HepG2 (cell line): ENCODE measurements around the gene GOT2. TPM values are rescaled to one million over a fixed set of nuclear protein-coding genes. Genes with fewer than 3 reads are reported as not detected.

Source experiments
- ETV5 ChIP-seq: IDR thresholded peaks from 2 replicates; pipeline ENCODE4 v1.6.1; 2018; ENCODE audit warnings: missing biosample characterization, missing genetic modification reagents, inconsistent platforms, borderline replicate concordance
- SP1 ChIP-seq, 2 experiments: fragments of 450-650 bp in 1 of 2; sonication (generic) in 1 of 2; formaldehyde crosslinking in 1 of 2; IDR thresholded peaks; 2 replicates each; pipeline versions ENCODE4 v1.4.0 to v1.6.1; 2016 to 2020; ENCODE audit warnings: missing genetic modification reagents in 1 of 2
- ZFP36 ChIP-seq: fragments of 150-350 bp; IDR thresholded peaks from 2 replicates; pipeline ENCODE4 v1.6.1; 2018; ENCODE audit warnings: borderline replicate concordance, low read length, low read depth; ENCODE audit not compliant: partially characterized antibody
- polyA plus RNA-seq, 8 experiments: library from polyadenylated mRNA; depleted of rRNA in 3 of 8; stranded (reverse) in 7 of 8; unstranded in 1 of 8; fragments of >200 nt; fragmentation: Illumina TruSeq in 4 of 8; extraction: Trizol in 4 of 8; gene quantifications; 2 replicates each; pipeline versions ENCODE4 v1.2.1 to v1.2.3, GENCODE V29; 2011 to 2016; ENCODE audit warnings: low read depth in 4 of 8, missing spikeins in 1 of 8, mixed read lengths in 1 of 8; ENCODE audit not compliant: insufficient read depth in 1 of 8
- total RNA-seq, 5 experiments: library from RNA; depleted of rRNA; stranded (reverse); fragments of >200 nt; fragmentation: Illumina TruSeq; extraction: Trizol; gene quantifications; 2 replicates each; pipeline ENCODE4 v1.2.3, GENCODE V29; 2016; ENCODE audit warnings: low read depth in 1 of 5
- TF ChIP-seq, protein P1 (sequence below): sonication (generic); formaldehyde crosslinking; IDR thresholded peaks from 2 replicates; pipeline ENCODE4 v1.5.1; 2020; ENCODE audit warnings: mild to moderate bottlenecking, missing genetic modification reagents, moderate library complexity
- TF ChIP-seq, protein P2 (sequence below): sonication (generic); formaldehyde crosslinking; IDR thresholded peaks from 2 replicates; pipeline ENCODE4 v1.4.0; 2020; ENCODE audit warnings: missing genetic modification reagents; ENCODE audit errors: not compliant biosample characterization
- TF ChIP-seq, protein P3 (sequence below): sonication (generic); formaldehyde crosslinking; IDR thresholded peaks from 2 replicates; pipeline ENCODE4 v1.4.0; 2020; ENCODE audit warnings: missing genetic modification reagents, mild to moderate bottlenecking, borderline replicate concordance
- TF ChIP-seq, protein P4 (sequence below): sonication (generic); formaldehyde crosslinking; IDR thresholded peaks from 2 replicates; pipeline ENCODE4 v1.4.0; 2020; ENCODE audit warnings: missing genetic modification reagents
- TF ChIP-seq, protein P5 (sequence below): sonication (generic); formaldehyde crosslinking; IDR thresholded peaks from 2 replicates; pipeline ENCODE4 v1.4.0; 2020; ENCODE audit warnings: mild to moderate bottlenecking, missing genetic modification reagents
- TF ChIP-seq, protein P6 (sequence below): sonication (generic); formaldehyde crosslinking; IDR thresholded peaks from 2 replicates; pipeline ENCODE4 v1.8.0; 2022; ENCODE audit warnings: missing genetic modification reagents, mild to moderate bottlenecking, inconsistent platforms, borderline replicate concordance
- TF ChIP-seq, protein P7 (sequence below): sonication (generic); formaldehyde crosslinking; IDR thresholded peaks from 2 replicates; pipeline ENCODE4 v1.8.1; 2023; ENCODE audit warnings: mild to moderate bottlenecking, inconsistent platforms, moderate library complexity, missing genetic modification reagents, borderline replicate concordance

GOT2 gene
- total and polyA plus RNA-seq, 2 of the 13 experiments (the other 11 are each of a cell fraction or from before 2014, with no cell fraction given), result 32.6 to 121 TPM

DNA sequence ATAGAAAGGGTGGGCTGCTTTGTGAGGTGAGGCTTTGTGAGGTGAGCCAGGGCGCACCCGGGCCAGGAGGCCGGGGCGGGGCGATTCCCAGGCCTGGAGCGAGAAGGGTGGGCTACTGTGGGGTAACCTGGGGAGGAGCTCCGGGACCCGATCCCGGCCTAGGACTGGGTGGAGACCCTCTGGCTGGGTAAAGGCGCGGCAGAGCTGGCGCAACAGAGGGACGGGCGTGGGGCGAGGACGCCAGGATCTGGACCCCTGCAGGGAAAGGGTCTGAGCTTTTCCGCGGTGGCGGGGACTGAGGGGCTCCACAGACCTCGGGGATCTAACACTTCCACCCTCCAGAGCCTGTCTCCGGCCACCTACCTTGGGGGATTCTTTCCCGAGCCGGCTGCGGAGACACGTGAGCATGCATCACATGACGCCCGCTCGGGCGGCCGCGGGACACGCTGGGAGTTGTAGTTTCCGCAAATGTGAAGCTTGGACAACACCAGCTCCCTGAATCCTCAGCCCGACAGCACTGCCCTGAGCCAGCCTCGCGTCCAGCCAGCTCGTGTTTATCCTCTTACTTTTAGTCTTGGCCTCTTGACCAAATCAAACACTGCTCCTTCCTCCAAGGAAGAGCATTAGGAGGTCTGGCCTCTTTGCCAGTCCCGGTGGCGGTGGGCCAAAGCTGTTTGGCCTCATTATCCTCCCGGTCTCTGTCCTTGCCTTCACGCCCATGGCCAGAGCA lies 49.6 kb downstream of the GOT2 start, which contains the start of gene SLC38A7 (continued):
- TF ChIP-seq, protein P1, sequence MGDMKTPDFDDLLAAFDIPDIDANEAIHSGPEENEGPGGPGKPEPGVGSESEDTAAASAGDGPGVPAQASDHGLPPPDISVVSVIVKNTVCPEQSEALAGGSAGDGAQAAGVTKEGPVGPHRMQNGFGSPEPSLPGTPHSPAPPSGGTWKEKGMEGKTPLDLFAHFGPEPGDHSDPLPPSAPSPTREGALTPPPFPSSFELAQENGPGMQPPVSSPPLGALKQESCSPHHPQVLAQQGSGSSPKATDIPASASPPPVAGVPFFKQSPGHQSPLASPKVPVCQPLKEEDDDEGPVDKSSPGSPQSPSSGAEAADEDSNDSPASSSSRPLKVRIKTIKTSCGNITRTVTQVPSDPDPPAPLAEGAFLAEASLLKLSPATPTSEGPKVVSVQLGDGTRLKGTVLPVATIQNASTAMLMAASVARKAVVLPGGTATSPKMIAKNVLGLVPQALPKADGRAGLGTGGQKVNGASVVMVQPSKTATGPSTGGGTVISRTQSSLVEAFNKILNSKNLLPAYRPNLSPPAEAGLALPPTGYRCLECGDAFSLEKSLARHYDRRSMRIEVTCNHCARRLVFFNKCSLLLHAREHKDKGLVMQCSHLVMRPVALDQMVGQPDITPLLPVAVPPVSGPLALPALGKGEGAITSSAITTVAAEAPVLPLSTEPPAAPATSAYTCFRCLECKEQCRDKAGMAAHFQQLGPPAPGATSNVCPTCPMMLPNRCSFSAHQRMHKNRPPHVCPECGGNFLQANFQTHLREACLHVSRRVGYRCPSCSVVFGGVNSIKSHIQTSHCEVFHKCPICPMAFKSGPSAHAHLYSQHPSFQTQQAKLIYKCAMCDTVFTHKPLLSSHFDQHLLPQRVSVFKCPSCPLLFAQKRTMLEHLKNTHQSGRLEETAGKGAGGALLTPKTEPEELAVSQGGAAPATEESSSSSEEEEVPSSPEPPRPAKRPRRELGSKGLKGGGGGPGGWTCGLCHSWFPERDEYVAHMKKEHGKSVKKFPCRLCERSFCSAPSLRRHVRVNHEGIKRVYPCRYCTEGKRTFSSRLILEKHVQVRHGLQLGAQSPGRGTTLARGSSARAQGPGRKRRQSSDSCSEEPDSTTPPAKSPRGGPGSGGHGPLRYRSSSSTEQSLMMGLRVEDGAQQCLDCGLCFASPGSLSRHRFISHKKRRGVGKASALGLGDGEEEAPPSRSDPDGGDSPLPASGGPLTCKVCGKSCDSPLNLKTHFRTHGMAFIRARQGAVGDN (CRISPR knock-in tag), result peak; percentile 91
- TF ChIP-seq SP1 (IDR thresholded peaks at IDR 0.05), result no peak
- TF ChIP-seq SP1 (CRISPR knock-in tag; IDR thresholded peaks at IDR 0.05), result peak; percentile 62; the same call in 1 of the 2 replicates
- TF ChIP-seq, protein P2, sequence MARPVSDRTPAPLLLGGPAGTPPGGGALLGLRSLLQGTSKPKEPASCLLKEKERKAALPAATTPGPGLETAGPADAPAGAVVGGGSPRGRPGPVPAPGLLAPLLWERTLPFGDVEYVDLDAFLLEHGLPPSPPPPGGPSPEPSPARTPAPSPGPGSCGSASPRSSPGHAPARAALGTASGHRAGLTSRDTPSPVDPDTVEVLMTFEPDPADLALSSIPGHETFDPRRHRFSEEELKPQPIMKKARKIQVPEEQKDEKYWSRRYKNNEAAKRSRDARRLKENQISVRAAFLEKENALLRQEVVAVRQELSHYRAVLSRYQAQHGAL (CRISPR knock-in tag), result peak; percentile 76
- TF ChIP-seq, protein P3, sequence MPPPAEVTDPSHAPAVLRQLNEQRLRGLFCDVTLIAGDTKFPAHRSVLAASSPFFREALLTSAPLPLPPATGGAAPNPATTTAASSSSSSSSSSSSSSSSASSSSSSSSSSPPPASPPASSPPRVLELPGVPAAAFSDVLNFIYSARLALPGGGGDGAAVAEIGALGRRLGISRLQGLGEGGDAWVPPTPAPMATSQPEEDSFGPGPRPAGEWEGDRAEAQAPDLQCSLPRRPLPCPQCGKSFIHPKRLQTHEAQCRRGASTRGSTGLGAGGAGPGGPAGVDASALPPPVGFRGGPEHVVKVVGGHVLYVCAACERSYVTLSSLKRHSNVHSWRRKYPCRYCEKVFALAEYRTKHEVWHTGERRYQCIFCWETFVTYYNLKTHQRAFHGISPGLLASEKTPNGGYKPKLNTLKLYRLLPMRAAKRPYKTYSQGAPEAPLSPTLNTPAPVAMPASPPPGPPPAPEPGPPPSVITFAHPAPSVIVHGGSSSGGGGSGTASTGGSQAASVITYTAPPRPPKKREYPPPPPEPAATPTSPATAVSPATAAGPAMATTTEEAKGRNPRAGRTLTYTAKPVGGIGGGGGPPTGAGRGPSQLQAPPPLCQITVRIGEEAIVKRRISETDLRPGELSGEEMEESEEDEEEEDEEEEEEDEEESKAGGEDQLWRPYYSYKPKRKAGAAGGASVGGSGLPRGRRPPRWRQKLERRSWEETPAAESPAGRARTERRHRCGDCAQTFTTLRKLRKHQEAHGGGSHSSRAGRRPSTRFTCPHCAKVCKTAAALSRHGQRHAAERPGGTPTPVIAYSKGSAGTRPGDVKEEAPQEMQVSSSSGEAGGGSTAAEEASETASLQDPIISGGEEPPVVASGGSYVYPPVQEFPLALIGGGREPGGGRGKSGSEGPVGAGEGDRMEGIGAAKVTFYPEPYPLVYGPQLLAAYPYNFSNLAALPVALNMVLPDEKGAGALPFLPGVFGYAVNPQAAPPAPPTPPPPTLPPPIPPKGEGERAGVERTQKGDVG (CRISPR knock-in tag), result no peak
- TF ChIP-seq, protein P4, sequence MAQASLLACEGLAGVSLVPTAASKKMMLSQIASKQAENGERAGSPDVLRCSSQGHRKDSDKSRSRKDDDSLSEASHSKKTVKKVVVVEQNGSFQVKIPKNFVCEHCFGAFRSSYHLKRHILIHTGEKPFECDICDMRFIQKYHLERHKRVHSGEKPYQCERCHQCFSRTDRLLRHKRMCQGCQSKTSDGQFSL (CRISPR knock-in tag), result no peak
- TF ChIP-seq, protein P5, sequence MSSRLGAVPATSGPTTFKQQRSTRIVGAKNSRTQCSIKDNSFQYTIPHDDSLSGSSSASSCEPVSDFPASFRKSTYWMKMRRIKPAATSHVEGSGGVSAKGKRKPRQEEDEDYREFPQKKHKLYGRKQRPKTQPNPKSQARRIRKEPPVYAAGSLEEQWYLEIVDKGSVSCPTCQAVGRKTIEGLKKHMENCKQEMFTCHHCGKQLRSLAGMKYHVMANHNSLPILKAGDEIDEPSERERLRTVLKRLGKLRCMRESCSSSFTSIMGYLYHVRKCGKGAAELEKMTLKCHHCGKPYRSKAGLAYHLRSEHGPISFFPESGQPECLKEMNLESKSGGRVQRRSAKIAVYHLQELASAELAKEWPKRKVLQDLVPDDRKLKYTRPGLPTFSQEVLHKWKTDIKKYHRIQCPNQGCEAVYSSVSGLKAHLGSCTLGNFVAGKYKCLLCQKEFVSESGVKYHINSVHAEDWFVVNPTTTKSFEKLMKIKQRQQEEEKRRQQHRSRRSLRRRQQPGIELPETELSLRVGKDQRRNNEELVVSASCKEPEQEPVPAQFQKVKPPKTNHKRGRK (CRISPR knock-in tag), result no peak
- peak; percentile 36; the same call in 1 of the 2 replicates for TF ChIP-seq ETV5 (CRISPR knock-in tag)
- TF ChIP-seq, protein P6, sequence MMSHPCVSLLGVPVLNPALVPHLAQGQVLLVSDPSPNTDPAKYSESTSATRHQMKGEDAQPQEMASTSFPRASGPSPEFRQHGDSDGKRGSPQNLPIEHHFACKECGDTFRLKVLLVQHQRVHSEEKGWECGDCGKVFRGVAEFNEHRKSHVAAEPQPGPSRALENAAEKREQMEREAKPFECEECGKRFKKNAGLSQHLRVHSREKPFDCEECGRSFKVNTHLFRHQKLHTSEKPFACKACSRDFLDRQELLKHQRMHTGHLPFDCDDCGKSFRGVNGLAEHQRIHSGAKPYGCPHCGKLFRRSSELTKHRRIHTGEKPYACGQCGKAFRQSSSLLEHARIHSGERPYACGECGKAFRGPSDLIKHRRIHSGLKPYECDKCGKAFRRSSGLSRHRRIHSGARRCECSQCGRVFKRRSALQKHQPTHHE (CRISPR knock-in tag), result no peak; the same call in 1 of the 2 replicates
- no peak for TF ChIP-seq ZFP36
- TF ChIP-seq, protein P7, sequence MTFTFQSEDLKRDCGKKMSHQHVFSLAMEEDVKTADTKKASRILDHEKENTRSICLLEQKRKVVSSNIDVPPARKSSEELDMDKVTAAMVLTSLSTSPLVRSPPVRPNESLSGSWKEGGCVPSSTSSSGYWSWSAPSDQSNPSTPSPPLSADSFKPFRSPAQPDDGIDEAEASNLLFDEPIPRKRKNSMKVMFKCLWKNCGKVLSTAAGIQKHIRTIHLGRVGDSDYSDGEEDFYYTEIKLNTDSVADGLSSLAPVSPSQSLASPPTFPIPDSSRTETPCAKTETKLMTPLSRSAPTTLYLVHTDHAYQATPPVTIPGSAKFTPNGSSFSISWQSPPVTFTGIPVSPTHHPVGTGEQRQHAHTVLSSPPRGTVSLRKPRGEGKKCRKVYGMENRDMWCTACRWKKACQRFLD, result 0 out of 2 replicates have a peak, but pooled peaks have one; percentile 67
